Measurements from ENCODE around the gene TCF4.

DNA sequence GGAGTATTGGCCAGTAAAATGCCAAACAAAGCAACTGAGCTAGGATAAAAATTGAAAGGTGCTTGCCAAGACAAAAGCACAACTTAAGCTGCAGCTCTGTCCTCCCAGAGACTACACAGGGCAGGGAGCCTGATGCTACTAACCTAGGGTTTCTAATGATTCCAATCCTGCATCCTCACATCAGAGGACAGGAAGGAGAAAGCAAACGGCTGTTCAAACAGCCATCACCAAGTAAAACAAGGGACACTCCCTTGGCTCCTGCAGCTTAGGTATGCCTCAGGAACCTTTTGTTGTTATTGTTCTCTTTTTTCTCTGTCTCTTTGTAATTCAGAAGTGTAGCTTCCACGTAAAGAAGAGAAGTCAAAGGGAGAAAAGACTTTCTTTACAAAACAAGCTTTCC lies 99.5 kb downstream of the TCF4 start:
- TF ChIP-seq, protein P1, sequence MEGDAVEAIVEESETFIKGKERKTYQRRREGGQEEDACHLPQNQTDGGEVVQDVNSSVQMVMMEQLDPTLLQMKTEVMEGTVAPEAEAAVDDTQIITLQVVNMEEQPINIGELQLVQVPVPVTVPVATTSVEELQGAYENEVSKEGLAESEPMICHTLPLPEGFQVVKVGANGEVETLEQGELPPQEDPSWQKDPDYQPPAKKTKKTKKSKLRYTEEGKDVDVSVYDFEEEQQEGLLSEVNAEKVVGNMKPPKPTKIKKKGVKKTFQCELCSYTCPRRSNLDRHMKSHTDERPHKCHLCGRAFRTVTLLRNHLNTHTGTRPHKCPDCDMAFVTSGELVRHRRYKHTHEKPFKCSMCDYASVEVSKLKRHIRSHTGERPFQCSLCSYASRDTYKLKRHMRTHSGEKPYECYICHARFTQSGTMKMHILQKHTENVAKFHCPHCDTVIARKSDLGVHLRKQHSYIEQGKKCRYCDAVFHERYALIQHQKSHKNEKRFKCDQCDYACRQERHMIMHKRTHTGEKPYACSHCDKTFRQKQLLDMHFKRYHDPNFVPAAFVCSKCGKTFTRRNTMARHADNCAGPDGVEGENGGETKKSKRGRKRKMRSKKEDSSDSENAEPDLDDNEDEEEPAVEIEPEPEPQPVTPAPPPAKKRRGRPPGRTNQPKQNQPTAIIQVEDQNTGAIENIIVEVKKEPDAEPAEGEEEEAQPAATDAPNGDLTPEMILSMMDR (IDR thresholded peaks at IDR 0.05 in 8 of 11, conservative IDR thresholded peaks at IDR 0.05 in 3 of 11) = no peak
- TF ChIP-seq POLR2A (IDR thresholded peaks at IDR 0.05) = no peak

All from spleen (tissue), 7 donors.